Stomach (tissue), 9 donors: ENCODE data around the gene SLC13A3. TPM values are rescaled to one million over a fixed set of nuclear protein-coding genes. Genes with fewer than 3 reads are reported as not detected.

ENCODE experiments used
- DNase-seq, 2 donors: peaks; one replicate each; pipeline versions ENCODE4 v3.0.0 to v3.0.0-alpha.2; 2013 to 2019
- H3K27ac ChIP-seq, 5 donors: fragments of 200-600 bp in 4 of 5; sonication (generic) in 4 of 5; one replicate each; pipeline ENCODE4 v1.5.1; 2013 to 2019; ENCODE audit warnings: mild to moderate bottlenecking in 1 of 5, moderate library complexity in 1 of 5
- H3K27me3 ChIP-seq, 3 donors: fragments of 200-600 bp; sonication (generic); one replicate each; pipeline ENCODE4 v1.5.1; 2017 to 2019; ENCODE audit warnings: mixed run types in 1 of 3
- H3K36me3 ChIP-seq, 4 donors: fragments of 200-600 bp; sonication (generic); 1 replicate in 3 of 4; 2 replicates in 1 of 4; pipeline ENCODE4 v1.5.1; 2016 to 2019
- H3K4me1 ChIP-seq, 4 donors: fragments of 200-600 bp; sonication (generic); one replicate each; pipeline ENCODE4 v1.5.1; 2016 to 2019
- H3K4me3 ChIP-seq, 4 donors: fragments of 200-600 bp; sonication (generic) in 3 of 4; one replicate each; pipeline ENCODE4 v1.5.1; 2016 to 2019; ENCODE audit warnings: mild to moderate bottlenecking in 1 of 4
- H3K9me3 ChIP-seq, 4 donors: fragments of 200-600 bp; sonication (generic); one replicate each; pipeline ENCODE4 v1.5.1; 2016 to 2019
- CTCF ChIP-seq, 7 experiments: fragments of 450-650 bp in 4 of 7; fragments of 200-600 bp in 3 of 7; sonication (generic) in 3 of 7; IDR thresholded peaks; one replicate each; pipeline ENCODE4 v1.5.1; 2016 to 2019; ENCODE audit warnings: antibody characterized with exemption in 7 of 7, control low read depth in 2 of 7, mild to moderate bottlenecking in 1 of 7
- EP300 ChIP-seq: sonication (generic); formaldehyde crosslinking; IDR thresholded peaks from one replicate; pipeline ENCODE4 v1.6.1; 2017; ENCODE audit warnings: antibody characterized with exemption
- POLR2A ChIP-seq, 4 donors: fragments of 450-650 bp; IDR thresholded peaks; one replicate each; pipeline ENCODE4 v1.6.1; 2016; ENCODE audit warnings: antibody characterized with exemption in 4 of 4, control low read depth in 2 of 4, mild to moderate bottlenecking in 1 of 4, moderate library complexity in 1 of 4
- POLR2AphosphoS5 ChIP-seq, 3 donors: sonication (generic); formaldehyde crosslinking; IDR thresholded peaks; one replicate each; pipeline ENCODE4 v1.6.1; 2016; ENCODE audit warnings: antibody characterized with exemption in 3 of 3
- WGBS, 5 donors: extraction: QIAGEN DNeasy Blood & Tissue Kit in 3 of 5; methylation state at CpG; one replicate each; pipeline versions ENCODE4 v1.1.5 to v1.1.7; 2013 to 2018; 5-methylcytosine and 5-hydroxymethylcytosine counted together
- intact Hi-C: fragments of 100-400 bp; cut with DNase I; formaldehyde crosslinking; loops from one replicate; pipeline ENCODE4 v1.15.1; 2023; ENCODE audit warnings: low total_unique reads
- polyA plus RNA-seq, 3 donors: library from polyadenylated mRNA; stranded (reverse); fragments of 200-250 nt; gene quantifications; one replicate each; pipeline ENCODE4 v1.2.3, GENCODE V29; 2013
- total RNA-seq, 5 donors: library from RNA; depleted of rRNA; stranded (reverse); fragments of >200 nt; gene quantifications; one replicate each; pipeline versions ENCODE4 v1.1.0 to v1.2.3, GENCODE V29; 2014 to 2016
- donor health status: healthy with polysubstance abuse.
- donor health status: Bipolar disorder and iron deficiency.
- donor health status: healthy.

SLC13A3 gene
- total and polyA plus RNA-seq, 8 donors = 0.61 to 6.6 (median 1.4) TPM; not detected in 2

GRCh38 chr20:46698788-46699187 lies 47.5 kb upstream of the SLC13A3 start:
- Histone ChIP-seq H3K27me3 (peaks cover 0 to 7% (median 0%) of the 10 kb centered on the region in 3 donors), H3K4me3 (no peak overlapping the region), H3K36me3 (no peaks in the 10 kb centered on the region), H3K9me3 (no peaks in the 10 kb centered on the region), H3K4me1 (no peaks in the 10 kb centered on the region), H3K27ac (no peak overlapping the region)
- TF ChIP-seq POLR2AphosphoS5 (IDR thresholded peaks at IDR 0.05) (no peak), EP300 (no peak), CTCF (IDR thresholded peaks at IDR 0.05) (no peak), POLR2A (IDR thresholded peaks at IDR 0.05) (no peak)
- DNase-seq = no peak
- intact Hi-C loops = no loop called here
- 86 to 92% (median 88%) methylated on average over 2 of the region's 2 CpGs for WGBS, 5 donors

GRCh38 chr20:46696791-46697279 lies 45.6 kb upstream of the SLC13A3 start:
- TF ChIP-seq EP300 = no peak
- no peak for TF ChIP-seq CTCF (IDR thresholded peaks at IDR 0.05)
- no peak for TF ChIP-seq POLR2A (IDR thresholded peaks at IDR 0.05)
- TF ChIP-seq POLR2AphosphoS5 (IDR thresholded peaks at IDR 0.05) = no peak
- H3K4me3 ChIP-seq = no peak overlapping the region
- H3K36me3 ChIP-seq = no peaks in the 10 kb centered on the region
- H3K27me3 ChIP-seq = peaks cover 0 to 7% (median 0%) of the 10 kb centered on the region in 3 donors
- intact Hi-C loops = no loop called here
- no peak overlapping the region for H3K27ac ChIP-seq
- WGBS, 5 donors = 71 to 84% (median 80%) methylated on average over 3 of the region's 3 CpGs
- no peak for DNase-seq
- H3K9me3 ChIP-seq = no peaks in the 10 kb centered on the region
- no peaks in the 10 kb centered on the region for H3K4me1 ChIP-seq

- no peak overlapping the region for H3K4me3 ChIP-seq
- H3K36me3 ChIP-seq = no peaks in the 10 kb centered on the region
- TF ChIP-seq POLR2A (IDR thresholded peaks at IDR 0.05) (no peak), EP300 (no peak), POLR2AphosphoS5 (IDR thresholded peaks at IDR 0.05) (no peak), CTCF (IDR thresholded peaks at IDR 0.05) (no peak)
- H3K4me1 ChIP-seq = no peaks in the 10 kb centered on the region
- no peaks in the 10 kb centered on the region for H3K9me3 ChIP-seq
- WGBS, 5 donors = 13 to 33% (median 25%) methylated on average over 3 of the region's 3 CpGs
- intact Hi-C loops = no loop called here
- peaks cover 0 to 7% (median 0%) of the 10 kb centered on the region in 3 donors for H3K27me3 ChIP-seq
- DNase-seq = peak in 1 of 2 donors; percentile 59
- H3K27ac ChIP-seq = no peak overlapping the region
These were observed 44.6 kb upstream of the SLC13A3 start for GRCh38 chr20:46695892-46696291.

DNA sequence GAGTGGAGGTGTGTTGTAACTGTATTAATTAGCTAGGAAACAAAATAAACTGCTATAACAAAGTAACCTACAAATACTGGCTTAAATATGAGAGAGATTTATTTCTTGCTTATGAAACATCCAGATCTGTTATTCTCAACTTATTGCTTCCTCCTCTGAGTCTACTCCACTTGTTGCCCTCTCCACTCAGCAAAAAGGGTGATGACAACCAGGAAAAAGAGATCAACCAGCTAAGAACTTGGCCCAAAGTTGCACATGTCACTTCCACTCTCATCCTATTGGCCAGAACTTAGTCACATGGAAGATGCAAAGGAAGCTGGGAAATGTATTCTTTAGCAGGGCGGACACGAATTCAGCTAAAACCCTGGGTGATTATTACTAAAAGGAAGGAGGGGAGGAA lies 43.2 kb upstream of the SLC13A3 start:
- H3K4me3 ChIP-seq = no peak overlapping the region
- H3K9me3 ChIP-seq = no peaks in the 10 kb centered on the region
- H3K36me3 ChIP-seq = no peaks in the 10 kb centered on the region
- no peak overlapping the region for H3K27ac ChIP-seq
- H3K4me1 ChIP-seq = peaks cover 0 to 7% (median 0%) of the 10 kb centered on the region in 4 donors
- intact Hi-C loops = no loop called here
- peaks cover 0 to 7% (median 0%) of the 10 kb centered on the region in 3 donors for H3K27me3 ChIP-seq
- DNase-seq = peak in 1 of 2 donors; percentile 54
- WGBS, 5 donors = 50 to 90% (median 73%) methylated on average over 2 of the region's 2 CpGs
- TF ChIP-seq CTCF (IDR thresholded peaks at IDR 0.05) (no peak), EP300 (no peak), POLR2A (IDR thresholded peaks at IDR 0.05) (no peak), POLR2AphosphoS5 (IDR thresholded peaks at IDR 0.05) (no peak)
